Activated naive CD4-positive, alpha-beta T cell treated with anti-CD3 and anti-CD28 coated beads, Interleukin-2, amount 50 U/mL, for 24 hours (primary cell): Measurements from ENCODE around the gene NFKB1.

Source experiments
- H3K27ac Mint-ChIP-seq: one replicate; pipeline ENCODE4 v1.8.0; 2021; ENCODE audit warnings: mild to moderate bottlenecking, mixed read lengths
- H3K27me3 Mint-ChIP-seq: one replicate; pipeline ENCODE4 v1.8.0; 2021; ENCODE audit warnings: mixed read lengths
- H3K36me3 Mint-ChIP-seq: one replicate; pipeline ENCODE4 v1.8.0; 2021; ENCODE audit warnings: mixed read lengths
- H3K4me1 Mint-ChIP-seq: one replicate; pipeline ENCODE4 v1.8.0; 2021; ENCODE audit warnings: mixed read lengths
- H3K4me3 Mint-ChIP-seq: one replicate; pipeline ENCODE4 v1.8.0; 2021; ENCODE audit warnings: mild to moderate bottlenecking, mixed read lengths
- H3K9me3 Mint-ChIP-seq: one replicate; pipeline ENCODE4 v1.8.0; 2021; ENCODE audit warnings: mixed read lengths

The NFKB1 gene

GRCh38 chr4:102511830-102512605 lies 10.9 kb downstream of the NFKB1 start:
- H3K9me3 Mint-ChIP-seq = peaks cover 11% of the 10 kb centered on the region
- H3K4me3 Mint-ChIP-seq = no peak overlapping the region
- H3K27me3 Mint-ChIP-seq = no peaks in the 10 kb centered on the region
- no peak overlapping the region for H3K27ac Mint-ChIP-seq
- H3K4me1 Mint-ChIP-seq = peaks cover 85% of the 10 kb centered on the region
- H3K36me3 Mint-ChIP-seq = peaks cover 60% of the 10 kb centered on the region

DNA sequence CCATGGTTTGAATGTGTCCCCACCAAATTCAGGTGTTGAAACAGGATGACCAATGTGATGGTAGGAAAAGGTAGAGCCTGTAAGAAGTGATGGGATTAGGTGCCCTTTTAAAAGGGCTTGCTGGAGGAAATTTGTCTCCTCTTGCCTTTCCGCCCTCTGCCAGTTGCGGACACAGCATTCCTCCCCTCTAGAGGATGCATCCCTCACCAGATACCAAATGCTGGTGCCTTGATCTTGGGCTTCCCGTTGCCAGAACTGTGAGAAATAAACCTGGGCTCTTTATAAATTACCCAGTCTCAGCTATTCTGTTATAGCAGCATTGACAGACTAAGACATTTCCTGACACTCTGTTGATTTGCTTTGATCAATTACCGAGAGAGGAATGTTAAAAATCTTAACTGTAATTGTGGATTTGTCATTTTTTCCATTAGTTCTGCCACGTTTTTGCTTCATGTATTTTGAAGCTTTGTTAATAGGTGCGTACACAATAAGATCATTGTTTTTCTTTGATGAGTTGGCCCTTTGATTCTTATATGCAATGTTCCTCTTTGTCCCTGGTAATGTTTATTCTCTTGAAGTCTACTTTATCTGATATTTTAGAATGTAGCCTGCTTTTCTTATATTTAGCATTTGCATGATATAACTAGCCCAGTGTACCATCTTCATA lies 13.3 kb downstream of the NFKB1 start:
- Mint-ChIP-seq H3K27ac (peak overlapping the region; percentile 76), H3K27me3 (no peaks in the 10 kb centered on the region), H3K9me3 (peaks cover 11% of the 10 kb centered on the region), H3K4me3 (peak overlapping the region; percentile 51), H3K4me1 (peaks cover 85% of the 10 kb centered on the region), H3K36me3 (peaks cover 62% of the 10 kb centered on the region)

DNA sequence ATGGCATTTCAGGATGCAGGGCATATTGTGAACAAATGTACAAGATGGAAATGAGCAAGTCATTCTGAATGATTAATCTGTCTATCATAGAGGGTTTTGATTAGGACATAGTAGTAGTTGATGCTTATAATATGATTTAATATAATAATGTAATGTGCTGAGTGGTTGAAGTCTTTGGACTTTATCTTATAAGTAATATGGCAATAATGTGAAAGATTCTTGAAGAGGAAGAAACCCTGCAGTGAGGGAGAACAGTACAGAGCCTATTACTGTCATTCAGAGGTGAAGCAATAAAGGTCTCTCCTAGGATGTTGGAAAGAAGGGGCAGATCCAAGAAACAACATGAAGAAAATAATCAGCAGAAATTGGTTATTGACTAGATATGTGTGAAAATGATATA lies 16.6 kb downstream of the NFKB1 start:
- Mint-ChIP-seq H3K4me3 (peak overlapping the region; percentile 83), H3K4me1 (peaks cover 88% of the 10 kb centered on the region), H3K36me3 (peaks cover 50% of the 10 kb centered on the region), H3K9me3 (peaks cover 11% of the 10 kb centered on the region), H3K27ac (peak overlapping the region; percentile 95), H3K27me3 (no peaks in the 10 kb centered on the region)

DNA sequence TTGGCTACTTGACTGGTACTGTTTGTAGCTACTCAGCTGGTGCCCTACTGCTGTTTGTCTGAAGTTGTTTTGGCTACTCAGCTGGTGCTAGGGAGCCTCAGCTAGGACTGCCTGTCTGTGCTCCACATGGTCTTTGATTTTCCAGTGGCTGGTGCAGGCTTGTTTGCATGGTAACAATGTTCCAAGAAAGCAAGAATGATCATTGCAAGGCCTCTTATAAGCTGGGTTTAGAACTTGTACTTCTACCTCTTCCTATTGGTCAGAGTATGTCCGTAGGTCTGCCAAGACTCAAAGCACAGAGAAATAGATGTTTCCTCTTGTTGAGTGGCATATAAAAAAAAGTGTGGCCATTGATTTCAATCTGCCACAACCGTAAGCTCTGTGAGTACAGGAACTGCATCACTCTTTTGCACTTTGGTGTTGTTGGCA lies 17.6 kb downstream of the NFKB1 start:
- peak overlapping the region; percentile 83 for H3K4me3 Mint-ChIP-seq
- peaks cover 11% of the 10 kb centered on the region for H3K9me3 Mint-ChIP-seq
- peaks cover 92% of the 10 kb centered on the region for H3K4me1 Mint-ChIP-seq
- peaks cover 56% of the 10 kb centered on the region for H3K36me3 Mint-ChIP-seq
- peak overlapping the region; percentile 95 for H3K27ac Mint-ChIP-seq
- H3K27me3 Mint-ChIP-seq = no peaks in the 10 kb centered on the region

GRCh38 chr4:102519925-102520324 lies 18.8 kb downstream of the NFKB1 start:
- Mint-ChIP-seq H3K36me3 (peaks cover 51% of the 10 kb centered on the region), H3K9me3 (peaks cover 11% of the 10 kb centered on the region), H3K27me3 (no peaks in the 10 kb centered on the region), H3K4me3 (peak overlapping the region; percentile 83), H3K4me1 (peaks cover 93% of the 10 kb centered on the region), H3K27ac (peak overlapping the region; percentile 95)

- Mint-ChIP-seq H3K36me3 (peaks cover 46% of the 10 kb centered on the region), H3K4me3 (peak overlapping the region; percentile 80), H3K27me3 (no peaks in the 10 kb centered on the region), H3K27ac (peak overlapping the region; percentile 95), H3K9me3 (peaks cover 2% of the 10 kb centered on the region), H3K4me1 (peaks cover 96% of the 10 kb centered on the region)
These were observed 20.4 kb downstream of the NFKB1 start for GRCh38 chr4:102521570-102521969.

- Mint-ChIP-seq H3K4me3 (peak overlapping the region; percentile 80), H3K27me3 (no peaks in the 10 kb centered on the region), H3K27ac (peak overlapping the region; percentile 95), H3K36me3 (peaks cover 46% of the 10 kb centered on the region), H3K9me3 (no peaks in the 10 kb centered on the region), H3K4me1 (peaks cover 96% of the 10 kb centered on the region)
These were observed 20.9 kb downstream of the NFKB1 start for GRCh38 chr4:102522031-102522440.

DNA sequence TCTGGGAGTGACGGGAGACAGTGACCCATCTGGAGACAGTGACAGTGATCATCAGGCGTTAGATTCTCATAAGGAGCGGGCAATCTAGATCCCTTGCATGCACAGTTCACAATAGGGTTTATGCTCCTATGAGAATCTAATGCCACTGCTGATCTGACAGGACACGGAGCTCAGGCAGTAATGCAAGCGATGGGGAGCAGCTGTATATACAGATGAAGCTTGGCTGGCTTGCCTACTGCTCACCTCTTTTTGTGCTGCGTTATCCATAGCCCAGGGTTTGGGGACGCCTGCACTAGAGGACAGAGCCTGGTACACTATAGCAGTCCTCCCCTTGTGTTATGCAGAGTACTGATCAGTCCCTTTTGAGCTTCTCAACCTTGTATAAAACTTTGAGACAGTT lies 23.5 kb downstream of the NFKB1 start:
- H3K27me3 Mint-ChIP-seq = no peaks in the 10 kb centered on the region
- H3K27ac Mint-ChIP-seq = peak overlapping the region; percentile 98
- no peaks in the 10 kb centered on the region for H3K9me3 Mint-ChIP-seq
- H3K36me3 Mint-ChIP-seq = peaks cover 42% of the 10 kb centered on the region
- peak overlapping the region; percentile 79 for H3K4me3 Mint-ChIP-seq
- H3K4me1 Mint-ChIP-seq = peaks cover 95% of the 10 kb centered on the region

DNA sequence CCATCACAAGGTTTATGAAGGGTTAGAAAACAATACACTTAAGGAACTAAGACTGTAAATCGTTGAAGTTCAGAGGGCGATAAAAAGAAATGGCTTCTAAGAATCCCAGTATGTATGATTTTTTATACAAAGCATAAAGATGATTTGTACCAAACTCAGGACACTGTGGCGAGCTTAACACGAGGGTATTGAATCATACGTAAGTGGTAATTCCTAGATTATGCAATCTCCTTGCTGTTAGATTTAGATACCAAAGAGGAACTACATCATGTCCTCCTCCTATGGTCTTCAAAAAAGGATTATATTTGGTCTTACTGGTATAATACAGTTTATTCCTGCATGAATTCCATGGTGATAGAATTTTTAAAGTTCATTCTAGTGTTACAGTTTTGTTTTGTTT lies 23.9 kb downstream of the NFKB1 start:
- Mint-ChIP-seq H3K27me3 (no peaks in the 10 kb centered on the region), H3K27ac (peak overlapping the region; percentile 98), H3K4me1 (peaks cover 95% of the 10 kb centered on the region), H3K36me3 (peaks cover 44% of the 10 kb centered on the region), H3K4me3 (peak overlapping the region; percentile 79), H3K9me3 (no peaks in the 10 kb centered on the region)

GRCh38 chr4:102525504-102525903 lies 24.3 kb downstream of the NFKB1 start:
- Mint-ChIP-seq H3K9me3 (no peaks in the 10 kb centered on the region), H3K27me3 (no peaks in the 10 kb centered on the region), H3K27ac (peak overlapping the region; percentile 98), H3K4me1 (peaks cover 95% of the 10 kb centered on the region), H3K4me3 (peak overlapping the region; percentile 79), H3K36me3 (peaks cover 44% of the 10 kb centered on the region)

GRCh38 chr4:102526532-102526931 lies 25.4 kb downstream of the NFKB1 start:
- Mint-ChIP-seq H3K27ac (peak overlapping the region; percentile 93), H3K27me3 (no peaks in the 10 kb centered on the region), H3K36me3 (peaks cover 46% of the 10 kb centered on the region), H3K4me3 (peak overlapping the region; percentile 82), H3K9me3 (no peaks in the 10 kb centered on the region), H3K4me1 (peaks cover 95% of the 10 kb centered on the region)

DNA sequence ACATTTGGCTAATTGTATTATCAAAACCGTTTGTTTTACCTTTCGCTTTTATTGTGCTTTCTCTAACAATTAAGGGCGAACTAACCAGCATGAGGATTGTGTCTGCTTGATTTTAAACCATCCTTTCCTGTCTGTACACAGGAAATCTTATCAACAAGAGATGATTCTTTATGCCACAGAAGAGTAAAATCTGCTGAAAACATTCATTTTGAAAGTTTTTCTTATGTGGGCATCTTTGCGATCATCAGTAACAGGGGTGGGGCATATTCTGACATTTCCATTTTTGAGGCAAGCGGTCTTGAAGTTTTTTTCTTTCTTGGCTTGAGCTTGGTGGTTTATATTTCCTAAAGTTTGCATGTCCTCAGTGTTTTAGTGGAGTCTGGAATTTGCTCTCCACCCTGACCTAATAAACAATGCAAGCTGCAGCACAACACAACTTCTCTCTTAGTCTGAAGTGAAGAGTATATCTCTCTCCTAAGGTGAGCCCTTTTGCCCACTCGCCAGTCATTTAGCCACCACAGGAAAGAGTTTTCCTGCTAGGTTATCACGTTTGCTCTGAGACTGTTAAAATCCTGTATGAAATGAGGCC lies 26.6 kb downstream of the NFKB1 start:
- peaks cover 90% of the 10 kb centered on the region for H3K4me1 Mint-ChIP-seq
- peak overlapping the region; percentile 94 for H3K27ac Mint-ChIP-seq
- H3K4me3 Mint-ChIP-seq = peak overlapping the region; percentile 82
- no peaks in the 10 kb centered on the region for H3K9me3 Mint-ChIP-seq
- H3K27me3 Mint-ChIP-seq = no peaks in the 10 kb centered on the region
- H3K36me3 Mint-ChIP-seq = peaks cover 46% of the 10 kb centered on the region

GRCh38 chr4:102529977-102530376 lies 28.8 kb downstream of the NFKB1 start:
- Mint-ChIP-seq H3K27me3 (no peaks in the 10 kb centered on the region), H3K4me3 (peak overlapping the region; percentile 68), H3K9me3 (no peaks in the 10 kb centered on the region)

GRCh38 chr4:102530986-102531385 lies 29.8 kb downstream of the NFKB1 start:
- peaks cover 46% of the 10 kb centered on the region for H3K36me3 Mint-ChIP-seq
- peak overlapping the region; percentile 95 for H3K27ac Mint-ChIP-seq
- H3K4me3 Mint-ChIP-seq = no peak overlapping the region
- no peaks in the 10 kb centered on the region for H3K9me3 Mint-ChIP-seq
- peaks cover 92% of the 10 kb centered on the region for H3K4me1 Mint-ChIP-seq
- no peaks in the 10 kb centered on the region for H3K27me3 Mint-ChIP-seq

More at GRCh38 chr4:102529977-102530376, 28.8 kb downstream of the NFKB1 start:
- peaks cover 48% of the 10 kb centered on the region for H3K36me3 Mint-ChIP-seq
- peaks cover 92% of the 10 kb centered on the region for H3K4me1 Mint-ChIP-seq
- H3K27ac Mint-ChIP-seq = peak overlapping the region; percentile 70

- Mint-ChIP-seq H3K36me3 (peaks cover 43% of the 10 kb centered on the region), H3K27me3 (no peaks in the 10 kb centered on the region), H3K27ac (peak overlapping the region; percentile 8), H3K4me1 (peaks cover 92% of the 10 kb centered on the region), H3K4me3 (no peak overlapping the region), H3K9me3 (no peaks in the 10 kb centered on the region)
These were observed 30.3 kb downstream of the NFKB1 start for GRCh38 chr4:102531462-102531861.

GRCh38 chr4:102533348-102533747 lies 32.2 kb downstream of the NFKB1 start:
- no peaks in the 10 kb centered on the region for H3K9me3 Mint-ChIP-seq
- H3K36me3 Mint-ChIP-seq = peaks cover 30% of the 10 kb centered on the region
- H3K4me1 Mint-ChIP-seq = peaks cover 78% of the 10 kb centered on the region
- peak overlapping the region; percentile 81 for H3K27ac Mint-ChIP-seq
- H3K27me3 Mint-ChIP-seq = no peaks in the 10 kb centered on the region
- H3K4me3 Mint-ChIP-seq = no peak overlapping the region
